Stimulated activated CD4-positive, alpha-beta T cell treated with anti-CD3 and anti-CD28 coated beads, Interleukin-15, amount 100 ng/mL, for 1 hour (primary cell): Measurements from ENCODE around the gene PNO1.
"Not testable (repeated sequence)": the region's sequence is repeated elsewhere in the genome, so short reads cannot be mapped to it uniquely, and the experiment has no call there.

Source experiments
- DNase-seq, 2 donors: peaks; one replicate each; pipeline ENCODE4 v3.0.0-alpha.2; 2020; ENCODE audit warnings: low read depth in 1 of 2, low spot score in 1 of 2

PNO1 gene

DNA sequence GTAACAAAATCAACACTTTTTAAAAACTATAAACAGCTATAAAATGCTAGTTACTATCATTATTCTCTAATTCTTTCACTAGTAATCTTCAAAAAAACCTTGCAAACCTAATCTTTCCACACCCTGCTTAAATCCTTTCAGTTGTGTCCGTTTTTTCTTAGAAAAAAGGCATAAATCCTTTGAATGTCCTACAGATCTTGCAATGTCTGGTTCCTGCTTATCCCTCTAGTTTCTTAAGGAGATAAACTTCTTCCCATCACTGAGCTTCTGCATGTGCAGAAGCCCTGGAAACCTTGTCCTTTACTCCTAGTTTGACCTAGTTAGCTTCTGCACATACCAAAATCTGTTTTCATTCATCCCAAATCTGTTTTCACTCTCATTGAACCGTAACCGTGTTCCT, 1.3 kb upstream of the PNO1 start:
- no peak for DNase-seq

DNA sequence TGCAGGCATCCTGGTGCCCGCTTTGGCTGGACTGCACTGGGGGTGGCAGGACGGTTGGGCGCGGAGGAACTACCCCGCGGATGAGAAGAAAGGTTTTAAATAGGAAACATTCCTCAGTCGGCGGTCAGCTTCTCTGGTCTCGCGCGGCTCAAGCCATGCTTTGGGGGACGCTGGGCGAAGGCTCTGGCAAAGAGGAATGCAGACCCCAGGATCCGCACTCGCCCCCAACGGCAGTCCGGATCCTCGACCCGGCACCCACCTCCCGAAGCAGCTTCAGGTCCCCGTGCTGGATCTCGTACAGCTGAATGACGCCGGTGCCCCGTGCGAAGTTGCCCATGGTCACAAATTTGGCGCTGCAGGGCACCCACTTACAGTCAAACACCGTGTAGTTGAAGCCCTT, 686 bp upstream of the PNO1 start:
- DNase-seq: peak in 1 of 2 donors; percentile 3

DNA sequence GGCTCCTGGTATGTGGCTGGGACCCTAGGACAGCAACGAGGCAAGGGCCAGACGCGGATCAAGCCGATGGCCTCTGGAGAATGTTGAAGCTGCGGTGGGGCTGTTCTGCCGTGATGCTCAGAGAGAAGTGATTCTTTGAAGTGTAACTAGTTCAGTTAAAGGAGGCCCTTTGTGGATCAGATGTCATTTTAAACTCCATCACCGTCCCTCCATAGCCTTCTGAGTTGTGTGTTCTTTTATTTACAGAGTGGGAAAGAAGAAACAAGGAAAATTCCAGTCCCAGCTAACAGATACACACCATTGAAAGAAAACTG, 403 bp downstream of the PNO1 start:
- DNase-seq: no peak

DNA sequence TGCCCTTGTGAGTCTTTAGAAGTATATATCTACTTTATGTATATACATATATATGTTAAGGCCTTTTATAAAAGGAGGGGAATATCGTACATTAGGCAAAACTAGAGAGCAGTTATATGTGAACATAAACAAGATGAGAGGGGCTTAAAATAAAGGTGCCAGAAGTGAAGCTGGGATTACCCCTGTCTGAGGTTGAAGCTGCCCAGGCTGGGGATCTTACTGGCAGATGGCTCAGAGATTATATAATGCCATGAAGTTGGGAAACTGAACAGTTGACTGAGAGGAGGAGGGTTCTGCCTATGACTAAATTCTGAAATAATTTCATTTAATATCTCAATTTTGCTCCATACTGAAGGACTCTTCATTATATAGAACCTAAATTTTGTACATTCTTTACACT, 6.0 kb downstream of the PNO1 start:
- DNase-seq: no peak

DNA sequence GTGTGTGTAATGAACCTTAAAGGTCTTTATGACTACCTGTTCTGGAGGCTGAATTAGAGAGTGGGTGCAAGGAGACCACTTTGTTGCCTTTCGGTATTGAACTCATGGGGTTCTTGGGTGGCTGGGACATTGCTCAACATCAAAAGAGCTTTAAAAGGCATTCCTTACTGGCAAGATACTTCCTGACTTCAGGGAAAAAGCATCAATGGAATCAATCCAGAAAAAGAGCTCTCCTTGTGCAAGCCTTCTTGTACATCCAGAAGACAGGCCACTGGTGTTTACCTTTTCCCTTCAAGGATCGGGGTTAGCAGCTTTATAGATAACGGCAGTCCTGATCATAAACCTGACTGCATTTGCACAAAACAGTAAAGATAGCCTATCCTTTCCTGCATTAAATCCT, 9.5 kb downstream of the PNO1 start:
- no peak for DNase-seq

DNA sequence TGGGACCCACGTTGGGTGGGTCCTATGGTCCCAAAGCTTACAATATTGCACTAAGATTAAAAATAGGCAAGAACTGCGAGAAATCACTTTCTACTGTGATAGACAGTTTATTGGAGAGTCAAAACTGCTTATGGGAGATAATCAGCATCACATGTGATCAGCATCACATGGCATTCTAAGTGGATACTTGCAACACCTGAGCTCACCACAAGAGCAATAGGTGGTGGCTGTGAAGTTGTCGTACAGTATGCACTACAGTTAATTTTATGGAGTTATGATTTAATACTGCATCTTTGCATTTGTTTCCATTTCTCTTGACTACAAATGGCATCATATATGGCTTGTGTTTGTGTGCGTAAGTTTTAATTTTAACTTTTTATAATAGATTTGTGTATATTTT, 11.6 kb downstream of the PNO1 start:
- DNase-seq: no peak

DNA sequence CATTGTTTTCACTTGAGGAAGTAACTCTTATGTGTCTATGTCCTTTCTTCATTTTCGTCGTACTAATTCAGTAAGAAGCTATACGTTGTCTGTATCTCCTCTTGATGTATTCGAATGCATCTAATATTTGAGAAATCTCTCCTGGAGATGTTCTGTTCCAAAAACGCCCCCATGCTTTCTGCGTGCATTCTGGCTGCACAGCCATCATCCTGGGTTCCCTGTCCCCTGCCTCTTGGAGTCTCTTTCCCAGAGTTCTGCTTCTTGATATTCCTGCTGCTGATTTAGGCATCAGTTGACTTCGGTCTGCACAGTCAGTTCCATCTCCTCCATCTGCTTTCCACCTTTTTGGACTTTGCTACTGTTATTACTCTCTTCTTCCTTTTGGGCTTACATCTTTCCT, 13.5 kb downstream of the PNO1 start:
- DNase-seq: no peak

DNA sequence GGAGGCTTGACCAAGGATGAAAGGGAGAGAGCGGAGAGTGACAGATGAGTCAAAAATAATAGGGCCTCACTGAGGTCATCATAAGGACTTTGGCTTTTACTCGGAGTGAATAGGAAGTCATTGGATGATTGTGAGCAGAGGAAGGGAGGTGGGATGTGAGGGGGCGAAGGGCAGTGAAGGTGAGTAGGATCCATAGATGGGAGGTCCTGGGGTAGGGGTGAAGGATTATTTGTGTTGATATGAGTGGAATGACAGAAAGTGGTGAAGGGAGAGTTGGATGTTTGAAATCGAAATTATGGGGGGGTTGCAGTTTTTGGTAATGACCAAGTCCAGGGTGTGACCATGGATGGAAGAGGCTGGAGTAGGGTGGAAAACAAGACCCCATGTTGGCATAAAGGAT, 14.0 kb downstream of the PNO1 start:
- DNase-seq: no peak

DNA sequence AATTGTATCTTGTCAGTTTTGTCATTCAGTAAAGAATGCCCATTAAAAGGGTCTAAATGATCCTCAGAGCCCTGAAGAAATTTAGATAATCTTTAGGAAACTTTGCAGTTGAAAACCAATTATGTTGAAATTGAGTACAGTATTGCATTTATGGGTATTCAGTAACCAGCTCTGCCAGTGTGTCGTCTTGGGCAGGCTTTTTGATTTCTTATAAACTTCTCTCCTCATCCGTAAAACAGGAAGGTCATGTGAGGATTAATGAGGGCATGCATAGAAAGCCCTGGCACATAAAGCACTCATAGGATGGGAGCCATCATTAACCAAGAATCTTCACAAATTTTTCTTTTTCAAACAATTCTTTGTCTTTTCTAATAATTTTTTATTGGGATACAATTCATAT, 14.8 kb downstream of the PNO1 start:
- no peak for DNase-seq

DNA sequence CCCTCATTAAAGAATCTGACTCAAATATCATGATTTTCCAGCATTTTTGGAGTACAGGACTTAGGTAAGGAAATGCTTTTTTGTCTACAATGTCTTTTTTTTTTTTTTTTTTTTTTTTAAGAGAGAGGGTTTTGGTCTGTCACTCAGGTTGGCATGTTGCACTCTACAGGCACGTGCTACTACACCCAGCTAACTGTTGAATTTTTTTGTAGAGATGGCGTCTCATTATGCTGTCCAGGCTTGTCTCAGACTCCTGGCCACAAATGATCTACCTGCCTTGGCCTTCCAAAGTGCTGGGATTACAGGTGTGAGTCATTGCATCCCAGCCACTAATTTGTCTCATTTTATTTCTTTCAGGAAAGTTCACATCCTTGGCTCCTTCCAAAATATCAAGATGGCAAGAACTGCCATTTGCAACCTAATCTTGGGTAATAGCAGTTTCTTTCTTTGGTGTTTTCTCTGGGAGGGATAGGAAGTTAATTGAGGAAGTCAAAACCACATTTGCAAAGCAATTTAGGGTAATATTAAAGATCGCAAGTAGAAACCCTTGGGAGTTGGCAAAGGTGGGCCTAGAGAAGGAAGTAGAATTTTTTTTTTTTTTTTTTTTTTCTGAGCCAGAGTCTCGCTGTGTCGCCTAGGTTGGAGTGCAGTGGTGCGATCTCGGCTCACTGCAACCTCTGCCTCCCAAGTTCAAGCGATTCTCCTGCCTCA, 15.5 kb downstream of the PNO1 start:
- DNase-seq: no peak

DNA sequence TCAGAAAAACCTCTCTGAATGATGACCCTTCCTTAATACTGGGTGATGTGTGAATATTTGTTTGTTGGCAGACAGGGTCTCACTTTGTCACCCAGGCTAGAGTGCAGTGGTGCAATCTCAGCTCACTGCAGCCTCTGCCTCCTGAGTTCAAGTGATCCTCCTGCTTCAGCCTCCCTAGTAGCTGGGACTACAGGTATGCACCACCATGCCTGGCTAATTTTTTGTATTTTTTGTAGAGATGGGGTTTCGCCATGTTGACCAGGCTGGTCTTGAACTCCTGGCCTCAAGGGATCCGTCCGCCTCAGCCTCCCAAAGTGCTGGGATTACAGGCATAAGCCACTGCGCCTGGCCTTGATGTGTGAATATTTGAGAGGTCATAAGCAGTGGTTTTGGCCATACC, 17.5 kb downstream of the PNO1 start:
- DNase-seq: not testable (repeated sequence)

DNA sequence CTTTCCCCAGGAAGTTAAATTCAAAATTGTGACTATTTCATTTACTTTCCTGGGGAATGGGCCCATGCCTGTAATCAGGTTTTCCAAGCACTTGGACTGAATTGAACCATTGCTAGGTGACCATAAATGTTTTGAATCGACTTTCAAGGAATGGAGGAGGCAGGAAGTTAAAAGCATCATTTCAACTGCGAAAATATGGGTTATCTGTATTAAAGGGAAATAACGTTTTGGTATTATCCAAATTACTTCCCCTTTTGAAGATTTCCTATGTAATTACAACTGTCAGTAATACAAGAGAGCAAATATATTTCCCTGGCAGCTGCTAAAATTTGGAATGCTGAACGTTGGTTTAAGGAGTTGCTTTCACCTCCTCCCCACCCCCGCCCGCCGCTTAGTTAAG, 19.0 kb downstream of the PNO1 start:
- no peak for DNase-seq

DNA sequence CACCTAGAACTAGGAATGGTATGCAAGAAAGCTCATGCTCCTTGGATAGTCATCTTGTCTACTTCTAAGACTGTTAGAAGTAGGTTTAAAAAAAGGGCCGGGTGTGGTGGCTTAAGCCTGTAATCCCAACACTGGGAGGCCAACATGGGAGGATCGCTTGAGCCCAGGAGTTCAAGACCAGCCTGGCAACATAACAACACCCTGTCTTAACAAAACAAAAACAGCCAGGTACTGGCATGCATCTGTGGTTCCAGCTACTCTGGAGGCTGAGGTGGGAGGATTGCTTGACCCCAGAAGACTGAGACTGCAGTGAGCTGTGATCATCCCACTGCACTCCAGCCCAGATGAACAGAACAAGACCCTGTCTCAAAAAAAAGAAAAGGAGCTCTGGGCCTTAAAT, 19.9 kb downstream of the PNO1 start:
- no peak for DNase-seq

DNA sequence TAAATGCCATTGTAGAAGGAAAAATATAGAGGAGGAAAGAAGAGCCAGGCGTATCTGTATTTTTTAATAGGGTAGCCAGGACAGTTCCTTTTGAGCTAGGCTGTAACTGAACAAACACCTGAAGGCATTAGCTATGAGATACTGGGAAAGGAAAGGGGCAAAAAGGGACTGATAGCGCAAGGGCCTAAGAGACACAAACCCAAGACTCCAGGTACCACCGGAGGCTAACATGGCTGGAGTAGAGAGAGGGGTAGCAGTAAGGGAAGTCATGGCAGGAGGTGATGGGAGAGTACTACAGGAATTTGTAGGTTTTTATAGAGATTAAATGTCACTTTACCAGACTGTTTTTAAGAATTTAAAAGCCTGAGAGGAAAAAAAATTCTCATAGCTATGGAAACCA, 20.7 kb downstream of the PNO1 start:
- DNase-seq: no peak

DNA sequence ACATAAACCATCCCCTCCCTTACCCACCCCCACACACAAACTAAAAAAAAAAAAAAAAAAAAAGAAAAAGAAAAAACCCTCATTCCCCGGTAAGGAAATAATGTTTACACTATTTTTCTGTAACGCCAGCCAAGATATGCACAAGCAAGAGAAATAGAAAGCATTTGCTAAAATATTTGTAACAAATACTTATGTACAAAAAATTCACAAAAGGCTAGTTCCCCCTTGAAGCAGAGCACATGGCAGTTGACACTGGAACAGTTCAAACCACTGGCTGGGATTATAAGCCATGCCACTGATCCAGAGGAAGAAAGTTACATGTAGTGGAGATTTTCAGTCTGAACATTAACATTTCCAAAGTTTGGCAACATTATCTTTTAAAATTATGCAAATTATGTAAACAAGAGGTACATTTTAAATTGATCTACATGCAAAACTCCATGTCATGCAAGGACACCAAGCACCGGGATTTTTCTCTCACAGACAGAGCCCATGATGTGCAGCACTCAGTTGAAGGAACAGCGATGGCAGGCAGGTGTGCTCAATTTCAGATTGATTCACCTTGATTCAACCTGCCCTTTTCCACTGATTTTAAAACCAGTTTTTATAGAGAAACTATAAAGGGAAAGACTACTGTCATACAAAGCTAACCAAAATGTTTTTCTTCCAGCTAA, 21.4 kb downstream of the PNO1 start:
- no peak for DNase-seq

DNA sequence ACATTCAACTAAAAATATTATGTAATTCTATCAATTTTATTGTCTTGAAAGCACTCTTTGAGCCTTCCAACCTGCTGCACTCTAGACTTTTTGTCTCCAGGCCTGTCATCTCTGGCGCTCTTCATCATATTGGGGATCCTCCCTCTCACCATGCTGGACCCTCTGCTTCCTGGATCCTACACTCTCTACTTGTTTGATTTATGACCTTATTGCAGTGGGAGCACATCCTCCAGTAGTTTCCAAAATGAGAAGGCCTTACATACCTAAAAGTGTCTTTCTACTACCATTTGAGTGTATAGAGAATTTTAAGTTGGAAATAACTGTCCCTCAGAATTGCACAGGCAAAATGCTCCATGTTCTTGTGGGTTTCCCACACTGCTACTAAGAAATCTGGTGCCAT, 25.2 kb downstream of the PNO1 start:
- DNase-seq: no peak

DNA sequence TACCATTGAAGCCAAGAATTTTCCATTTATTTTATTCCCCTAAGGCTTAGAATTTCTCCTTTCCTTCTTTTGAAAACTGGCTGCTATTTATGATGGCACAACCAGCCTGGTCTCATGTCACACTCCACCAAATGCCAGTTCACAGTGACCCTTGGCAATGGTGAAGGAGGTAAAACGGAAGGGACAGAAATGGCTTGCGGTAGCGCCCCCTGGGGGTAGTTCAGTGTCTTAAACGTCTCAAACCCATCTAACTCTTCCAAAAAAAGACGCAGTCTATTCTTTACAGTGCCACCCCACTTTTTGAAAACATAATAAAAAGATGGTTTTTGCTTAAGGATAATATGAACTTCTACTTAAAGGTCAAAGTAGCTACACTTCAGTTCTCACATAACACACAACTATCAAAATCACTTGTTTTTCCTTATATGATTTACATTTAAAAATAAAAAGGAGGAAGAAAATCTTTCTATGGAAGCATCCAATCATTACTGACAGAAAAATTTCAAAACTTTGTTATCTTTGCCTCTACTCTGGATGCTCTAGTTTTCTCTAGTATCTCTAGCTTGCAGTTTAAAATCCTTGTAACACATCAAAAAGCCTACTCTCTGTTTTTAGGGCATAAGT, 28.0 kb downstream of the PNO1 start:
- peak; percentile 10 to 46 for DNase-seq

DNA sequence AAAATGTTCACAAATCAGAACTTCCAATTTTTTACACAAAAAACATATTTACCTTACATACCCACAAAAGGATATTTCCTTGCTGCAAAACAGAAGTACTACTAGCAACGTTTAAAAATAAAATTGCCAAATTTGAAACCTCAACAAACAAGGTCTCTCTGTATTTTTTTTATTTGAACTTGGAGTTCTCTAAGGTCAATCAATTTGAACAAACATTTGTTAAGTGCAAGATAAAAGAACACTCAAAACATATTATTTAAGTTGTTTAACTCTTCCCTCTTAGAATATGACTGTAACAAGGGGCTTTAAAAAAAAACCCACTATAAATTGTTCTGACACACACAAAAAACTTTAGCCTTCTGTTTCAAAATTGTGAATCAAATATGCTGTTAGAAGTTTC, 29.6 kb downstream of the PNO1 start:
- no peak for DNase-seq

DNA sequence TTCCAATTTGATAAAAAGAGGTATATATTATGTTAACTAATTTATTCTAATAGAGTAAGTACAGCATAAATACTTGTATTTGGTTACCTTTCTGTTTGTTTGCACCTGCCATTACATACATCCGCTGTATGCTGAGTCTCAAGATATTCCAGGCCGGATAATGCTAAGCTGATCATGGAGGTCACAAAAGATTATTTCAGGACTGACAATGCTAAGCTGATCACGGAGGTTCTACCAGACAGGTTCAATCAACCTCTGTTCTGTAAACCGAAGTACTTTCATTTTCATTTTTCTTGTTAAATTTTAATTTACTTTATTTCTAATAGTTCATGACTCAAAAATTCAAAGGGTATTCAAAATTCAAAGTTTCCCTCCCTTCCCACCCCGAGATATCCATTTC, 31.1 kb downstream of the PNO1 start:
- no peak for DNase-seq

DNA sequence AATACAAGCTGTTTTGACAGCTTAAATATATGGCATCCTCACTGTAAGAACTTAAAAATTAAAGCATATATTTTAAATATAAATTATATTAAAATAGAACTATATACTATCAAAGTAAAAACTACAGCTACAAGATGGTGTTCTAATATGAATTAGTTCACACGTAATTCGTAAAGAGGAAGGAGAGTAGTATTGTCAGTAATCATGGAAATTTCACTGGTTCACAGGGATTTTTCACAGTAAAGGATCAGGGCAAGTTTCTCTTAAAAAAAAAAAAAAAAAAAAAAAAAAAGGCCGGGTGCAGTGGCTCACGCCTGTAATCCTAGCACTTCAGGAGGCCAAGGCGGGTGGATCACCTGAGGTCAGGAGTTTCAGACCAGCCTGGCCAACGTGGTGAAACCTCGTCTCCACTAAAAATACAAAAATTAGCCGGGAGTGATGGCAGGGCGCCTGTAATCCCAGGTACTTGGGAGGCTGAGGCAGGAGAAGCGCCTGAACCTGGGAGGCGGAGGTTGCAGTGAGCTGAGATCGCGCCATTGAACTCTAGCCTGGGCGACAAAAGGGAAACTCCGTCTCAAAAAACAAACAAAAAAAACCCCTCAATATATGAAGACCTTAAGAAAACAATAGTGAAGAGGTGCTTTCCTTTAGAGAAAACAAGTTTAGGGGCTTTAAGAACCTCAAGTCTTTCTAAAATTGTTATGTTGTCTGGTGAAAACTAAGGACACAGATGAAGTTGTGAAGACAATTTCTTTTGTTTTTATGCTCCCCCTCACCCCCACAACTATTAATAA, 32.5 kb downstream of the PNO1 start:
- DNase-seq: no peak

DNA sequence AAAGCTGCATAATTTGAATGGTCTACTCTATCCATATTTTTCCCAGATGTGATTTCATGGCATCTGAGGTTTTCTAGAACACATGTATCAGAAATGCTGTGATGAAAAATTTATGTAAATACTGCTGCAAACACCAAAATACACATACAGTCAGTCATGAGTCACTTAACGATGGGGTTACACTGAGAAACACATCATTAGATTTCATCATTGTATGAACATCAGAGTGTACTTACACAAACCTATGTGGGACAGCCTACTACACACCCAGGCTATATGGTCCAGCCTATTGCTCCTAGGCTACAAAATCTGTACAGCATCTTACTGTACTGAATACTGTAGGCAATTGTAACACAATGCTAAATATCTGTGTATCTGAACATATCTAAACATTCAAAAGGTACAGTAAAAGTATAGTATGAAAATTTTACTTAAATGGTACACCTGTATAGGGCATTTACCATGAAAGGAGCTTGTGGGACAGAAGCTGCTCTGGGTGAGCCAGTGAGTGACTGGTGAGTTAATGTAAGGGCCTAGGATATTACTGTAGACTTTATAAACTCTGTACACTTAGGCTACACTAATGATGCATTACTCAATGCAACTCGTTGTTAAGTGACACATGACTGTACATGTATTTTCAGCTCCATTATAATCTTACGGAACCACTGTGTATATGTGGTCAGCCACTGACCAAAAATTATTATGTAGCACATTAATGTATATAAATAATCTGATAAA, 33.5 kb downstream of the PNO1 start:
- no peak for DNase-seq
